ENCODE results near the gene SNX6.

DNA sequence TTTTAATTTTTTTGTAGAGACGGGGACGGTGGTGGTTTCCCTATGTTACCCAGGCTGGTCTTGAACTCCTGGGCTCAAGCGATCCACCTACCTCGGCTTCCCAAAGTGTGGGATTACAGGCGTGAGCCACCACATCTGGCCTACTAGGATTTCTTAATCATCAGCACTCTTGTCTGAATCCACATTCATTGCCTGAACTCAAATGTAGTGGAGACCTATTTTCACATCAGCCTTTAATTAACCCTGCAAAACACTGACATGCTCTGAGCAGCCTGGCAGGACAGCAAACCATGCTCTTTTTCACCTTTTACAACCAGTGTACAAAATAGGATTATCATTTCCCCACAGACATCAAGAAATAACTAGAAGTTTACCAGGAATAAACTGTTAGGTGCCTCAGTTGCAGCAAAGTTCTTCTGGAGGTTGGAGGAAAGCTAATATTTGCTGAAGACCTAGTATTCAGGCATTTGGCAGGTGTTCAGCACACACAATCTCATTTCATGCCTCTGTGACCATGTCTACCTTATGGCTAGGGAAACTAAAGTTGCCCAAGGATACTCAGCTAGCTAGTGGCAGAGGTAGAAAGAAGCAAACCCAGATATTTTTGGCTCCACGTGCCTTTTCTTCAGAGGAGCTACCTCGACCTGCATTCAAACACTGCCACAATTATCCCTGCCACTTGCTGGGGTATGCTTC is 46.7 kb upstream of the SNX6 start:
- no peak for TF ChIP-seq CTCF (conservative IDR thresholded peaks at IDR 0.05; ENCODE audit: low read depth, low read length)
- TF ChIP-seq EZH2phosphoT487 (IDR thresholded peaks at IDR 0.05; ENCODE audit: borderline replicate concordance, low read length) = no peak
- TF ChIP-seq EZH2 (IDR thresholded peaks at IDR 0.05; ENCODE audit: low read length, unreplicated experiment) = no peak
